Body of pancreas (tissue), 4 donors: ENCODE data around the gene LRIT1.

Experiments
- POLR2A ChIP-seq, 3 donors: fragments of 450-650 bp; IDR thresholded peaks; one replicate each; pipeline ENCODE4 v1.6.1; 2016; ENCODE audit warnings: antibody characterized with exemption in 3 of 3, mild to moderate bottlenecking in 2 of 3
- TF ChIP-seq, protein P1 (sequence below), 7 experiments: fragments of 450-650 bp in 4 of 7; fragments of 200-600 bp in 3 of 7; sonication (generic) in 3 of 7; IDR thresholded peaks; one replicate each; pipeline ENCODE4 v1.5.1; 2016 to 2019; ENCODE audit warnings: antibody characterized with exemption in 7 of 7

DNA sequence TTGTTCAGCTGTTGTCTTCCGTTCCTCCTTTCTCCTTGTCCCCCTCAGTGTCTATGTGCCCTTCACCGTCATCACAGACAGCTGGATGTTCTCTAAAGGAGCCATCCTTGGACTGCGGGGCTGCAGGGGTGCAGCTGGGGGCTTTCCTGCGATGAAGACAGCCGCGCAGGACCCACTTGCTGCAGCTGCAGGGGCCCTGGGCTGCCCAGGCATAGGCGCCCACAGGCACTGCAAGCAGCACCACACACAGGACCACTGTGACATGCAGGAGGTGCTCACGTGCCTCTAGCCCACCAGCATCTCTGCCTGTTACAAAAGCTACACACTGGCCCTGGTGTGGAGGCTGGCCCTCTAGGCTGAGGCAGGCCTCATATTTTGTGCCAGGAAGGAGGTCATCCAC, 19.4 kb downstream of the LRIT1 start:
- TF ChIP-seq POLR2A (IDR thresholded peaks at IDR 0.05): no peak
- TF ChIP-seq, protein P1, sequence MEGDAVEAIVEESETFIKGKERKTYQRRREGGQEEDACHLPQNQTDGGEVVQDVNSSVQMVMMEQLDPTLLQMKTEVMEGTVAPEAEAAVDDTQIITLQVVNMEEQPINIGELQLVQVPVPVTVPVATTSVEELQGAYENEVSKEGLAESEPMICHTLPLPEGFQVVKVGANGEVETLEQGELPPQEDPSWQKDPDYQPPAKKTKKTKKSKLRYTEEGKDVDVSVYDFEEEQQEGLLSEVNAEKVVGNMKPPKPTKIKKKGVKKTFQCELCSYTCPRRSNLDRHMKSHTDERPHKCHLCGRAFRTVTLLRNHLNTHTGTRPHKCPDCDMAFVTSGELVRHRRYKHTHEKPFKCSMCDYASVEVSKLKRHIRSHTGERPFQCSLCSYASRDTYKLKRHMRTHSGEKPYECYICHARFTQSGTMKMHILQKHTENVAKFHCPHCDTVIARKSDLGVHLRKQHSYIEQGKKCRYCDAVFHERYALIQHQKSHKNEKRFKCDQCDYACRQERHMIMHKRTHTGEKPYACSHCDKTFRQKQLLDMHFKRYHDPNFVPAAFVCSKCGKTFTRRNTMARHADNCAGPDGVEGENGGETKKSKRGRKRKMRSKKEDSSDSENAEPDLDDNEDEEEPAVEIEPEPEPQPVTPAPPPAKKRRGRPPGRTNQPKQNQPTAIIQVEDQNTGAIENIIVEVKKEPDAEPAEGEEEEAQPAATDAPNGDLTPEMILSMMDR (IDR thresholded peaks at IDR 0.05): no peak
